ENCODE results near the gene HSD17B12. TPM values are rescaled to one million over a fixed set of nuclear protein-coding genes. Genes with fewer than 3 reads are reported as not detected.
"Not testable (repeated sequence)": the region's sequence is repeated elsewhere in the genome, so short reads cannot be mapped to it uniquely, and the experiment has no call there.

HSD17B12 gene
- total and polyA plus RNA-seq, 2 of the 13 experiments (the other 11 are each of a cell fraction or from before 2014, with no cell fraction given) = 50.3 to 117 TPM

DNA sequence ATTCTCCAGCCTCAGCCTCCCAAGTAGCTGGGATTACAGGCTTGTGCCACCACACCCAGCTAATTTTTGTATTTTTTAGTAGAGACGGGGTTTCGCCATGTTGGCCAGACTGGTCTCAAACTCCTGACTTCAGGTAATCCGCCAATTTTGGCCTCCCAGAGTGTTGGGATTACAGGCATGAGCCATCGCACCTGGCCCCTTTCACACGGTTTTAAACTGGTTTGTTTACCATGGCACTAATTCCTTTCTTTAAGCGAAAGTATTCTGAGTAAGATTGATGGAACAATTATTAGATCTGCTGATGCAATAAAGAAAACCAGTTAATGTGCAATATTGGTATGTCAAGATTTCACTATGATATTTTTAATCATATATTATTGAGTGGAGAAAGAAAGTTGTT, 9.3 kb upstream of the HSD17B12 start:
- ATAC-seq; H3K4me1 ChIP-seq (ENCODE audit: insufficient read depth, low read length); BruUV-seq (replicated peaks); DNase-seq (ENCODE audit: low spot score); H3K4me3 ChIP-seq (replicated peaks in 1 of 3; ENCODE audit: insufficient read depth in 1 of 3, low read depth in 2 of 3, low read length in 3 of 3); H3K9ac ChIP-seq (ENCODE audit: insufficient read depth, low read depth, low read length); H4K20me1 ChIP-seq (ENCODE audit: insufficient read depth, low read length); POLR2A ChIA-PET; H3K4me2 ChIP-seq (ENCODE audit: low read depth, low read length); in situ Hi-C loops (cut with HindIII; ENCODE audit: extremely low pct_ligation_motif_present, low pct_unique_long_range_greater_than_20kb); H2AFZ ChIP-seq (ENCODE audit: low read length); FAIRE-seq; CTCF ChIA-PET (ENCODE audit: low intra/inter-chr PET ratio, low total read pairs); H3K36me3 ChIP-seq (replicated peaks in 1 of 2; ENCODE audit: control insufficient read depth in 1 of 2, insufficient read depth in 2 of 2, low read length in 2 of 2); H3K79me2 ChIP-seq (ENCODE audit: insufficient read depth, low read length); H3K27ac ChIP-seq (ENCODE audit: extremely low read length, insufficient read depth, low read length); H3K9me3 ChIP-seq (ENCODE audit: low read length); H3K27me3 ChIP-seq (ENCODE audit: control insufficient read depth in 1 of 2, insufficient read depth in 2 of 2, low read length in 2 of 2); intact Hi-C loops (cut with micrococcal nuclease; ENCODE audit: unreplicated experiment): not testable (repeated sequence)
- 57% methylated on average over 6 of the region's 6 CpGs for WGBS (ENCODE audit: low lambda C conversion rate)

DNA sequence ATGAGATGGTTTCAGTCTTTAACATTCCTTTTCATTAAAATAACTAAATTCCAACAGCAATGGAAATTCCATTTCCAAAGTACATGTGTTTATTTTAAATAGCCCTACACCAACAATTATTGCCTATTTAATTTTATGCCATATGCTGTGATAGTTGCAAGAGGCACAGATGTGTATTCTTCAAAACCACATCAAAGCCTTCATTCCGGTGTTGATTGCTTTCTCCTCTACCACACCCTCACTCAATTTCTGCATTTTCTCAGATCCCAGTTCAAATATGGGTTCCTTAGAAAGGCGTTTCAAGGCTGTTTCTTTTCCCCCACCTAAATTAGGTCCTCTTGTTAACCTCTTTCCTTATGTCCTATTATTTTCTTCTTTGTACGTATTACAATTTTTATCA, 6.0 kb upstream of the HSD17B12 start:
- H3K79me2 ChIP-seq (ENCODE audit: insufficient read depth, low read length) = no peaks in the 10 kb centered on the region
- no peaks in the 10 kb centered on the region for H4K20me1 ChIP-seq (ENCODE audit: insufficient read depth, low read length)
- CTCF ChIA-PET (ENCODE audit: low intra/inter-chr PET ratio, low total read pairs) = no interaction called here
- WGBS (ENCODE audit: low lambda C conversion rate) = 3% methylated on average over 3 of the region's 3 CpGs
- POLR2A ChIA-PET = no interaction called here
- ATAC-seq (no peak), DNase-seq (ENCODE audit: low spot score) (no peak), FAIRE-seq (no peak)
- H3K4me3 ChIP-seq (replicated peaks in 1 of 3; ENCODE audit: insufficient read depth in 1 of 3, low read depth in 2 of 3, low read length in 3 of 3) = no peak overlapping the region
- H3K27ac ChIP-seq (ENCODE audit: extremely low read length, insufficient read depth, low read length) = no peak overlapping the region
- no peaks in the 10 kb centered on the region; a peak in 1 of 5 replicates for H3K27me3 ChIP-seq (ENCODE audit: control insufficient read depth in 1 of 2, insufficient read depth in 2 of 2, low read length in 2 of 2)
- H3K4me1 ChIP-seq (ENCODE audit: insufficient read depth, low read length) = no peaks in the 10 kb centered on the region
- no TSS peak for BruUV-seq (replicated peaks)
- no peaks in the 10 kb centered on the region for H3K36me3 ChIP-seq (replicated peaks in 1 of 2; ENCODE audit: control insufficient read depth in 1 of 2, insufficient read depth in 2 of 2, low read length in 2 of 2)
- TF ChIP-seq KAT2B (IDR thresholded peaks at IDR 0.05; ENCODE audit: borderline replicate concordance, low read depth, low read length) (no peak), SKI (IDR thresholded peaks at IDR 0.05; ENCODE audit: partially characterized antibody) (no peak), ZNF703 (CRISPR knock-in tag; IDR thresholded peaks at IDR 0.05; ENCODE audit: borderline replicate concordance) (no peak)
- H2AFZ ChIP-seq (ENCODE audit: low read length) = no peak overlapping the region
- intact Hi-C loops (cut with micrococcal nuclease; ENCODE audit: unreplicated experiment) = no loop called here
- H3K4me2 ChIP-seq (ENCODE audit: low read depth, low read length) = no peak overlapping the region
- H3K9ac ChIP-seq (ENCODE audit: insufficient read depth, low read depth, low read length) = no peak overlapping the region
- H3K9me3 ChIP-seq (ENCODE audit: low read length) = no peaks in the 10 kb centered on the region
- in situ Hi-C loops (cut with HindIII; ENCODE audit: extremely low pct_ligation_motif_present, low pct_unique_long_range_greater_than_20kb) = no loop called here
